IMR-90 (cell line): Measurements from ENCODE around the gene C5orf58. TPM values are rescaled to one million over a fixed set of nuclear protein-coding genes. Genes with fewer than 3 reads are reported as not detected.

Experiments
- ATAC-seq: fragments of 200-7000 bp; cut with Tn5 transposase; 2 replicates; pipeline ENCODE4 v1.9.1; 2020; ENCODE audit warnings: low read depth, mild to moderate bottlenecking, moderate library complexity
- BruUV-seq: library from RNA; stranded (reverse); fragments of 400-500 nt; replicated peaks from 2 replicates; lab custom pipeline; 2021; lab: Mats Ljungman, UMichigan
- CTCF ChIA-PET: fragments of 300-600 bp; formaldehyde crosslinking; extraction: SDS; loops from one replicate; lab custom pipeline; 2021; ENCODE audit warnings: antibody characterized with exemption; lab: Yijun Ruan, JAX
- POLR2A ChIA-PET: fragments of 300-600 bp; sonication (Branson Sonifier 250); formaldehyde crosslinking; loops from one replicate; lab custom pipeline; 2022; ENCODE audit warnings: antibody characterized with exemption; ENCODE audit not compliant: unreplicated experiment; lab: Charles Lee
- DNase-seq: peaks from one replicate; pipeline ENCODE4 v3.0.0; 2013
- H2AFZ ChIP-seq: replicated peaks from 2 replicates; pipeline ENCODE3; 2013; ENCODE audit warnings: low read length, mild to moderate bottlenecking; ENCODE audit not compliant: poor library complexity
- H2AK5ac ChIP-seq: 2 replicates; pipeline ENCODE4 v1.6.1; 2013; ENCODE audit warnings: low read depth, low read length, inconsistent platforms
- H2AK9ac ChIP-seq: replicated peaks from 2 replicates; pipeline ENCODE3; 2013; ENCODE audit warnings: mild to moderate bottlenecking, low read depth, low read length, moderate library complexity; ENCODE audit not compliant: poor library complexity
- H2BK120ac ChIP-seq: 2 replicates; pipeline ENCODE4 v1.6.1; 2013; ENCODE audit warnings: low read depth, low read length, inconsistent platforms
- H2BK15ac ChIP-seq: 3 replicates; pipeline ENCODE4 v1.6.1; 2013; ENCODE audit warnings: low read depth, low read length, inconsistent platforms
- H2BK20ac ChIP-seq: 2 replicates; pipeline ENCODE4 v1.6.1; 2013; ENCODE audit warnings: low read depth, mild to moderate bottlenecking, inconsistent platforms, low read length, moderate library complexity
- H2BK5ac ChIP-seq: 2 replicates; pipeline ENCODE4 v1.6.1; 2013; ENCODE audit warnings: mild to moderate bottlenecking, low read depth, low read length, inconsistent platforms; ENCODE audit not compliant: poor library complexity, severe bottlenecking
- H3K14ac ChIP-seq: replicated peaks from 2 replicates; pipeline ENCODE4 v1.6.1; 2013; ENCODE audit warnings: low read depth, low read length, inconsistent platforms
- H3K18ac ChIP-seq: 2 replicates; pipeline ENCODE4 v1.6.1; 2013; ENCODE audit warnings: low read depth, low read length, control low read depth
- H3K23ac ChIP-seq: 2 replicates; pipeline ENCODE4 v1.6.1; 2013; ENCODE audit warnings: low read depth, low read length, inconsistent platforms
- H3K27ac ChIP-seq: 2 replicates; pipeline ENCODE4 v1.5.1; 2013; ENCODE audit warnings: mild to moderate bottlenecking, control low read depth, low read length; ENCODE audit not compliant: insufficient read depth
- H3K27me3 ChIP-seq: 2 replicates; pipeline ENCODE4 v1.6.1; 2013; ENCODE audit warnings: low read length; ENCODE audit not compliant: control insufficient read depth, insufficient read depth
- H3K36me3 ChIP-seq: 2 replicates; pipeline ENCODE4 v1.6.1; 2013; ENCODE audit warnings: low read length, mixed read lengths; ENCODE audit not compliant: control insufficient read depth, insufficient read depth
- H3K4ac ChIP-seq: 2 replicates; pipeline ENCODE4 v1.6.1; 2013; ENCODE audit warnings: low read depth, low read length, inconsistent platforms
- H3K4me1 ChIP-seq: 2 replicates; pipeline ENCODE4 v1.6.1; 2013; ENCODE audit warnings: low read length, mixed read lengths; ENCODE audit not compliant: control insufficient read depth, insufficient read depth
- H3K4me2 ChIP-seq: 2 replicates; pipeline ENCODE4 v1.6.1; 2013; ENCODE audit warnings: low read depth, mild to moderate bottlenecking, control low read depth, low read length, moderate library complexity
- H3K4me3 ChIP-seq: 2 replicates; pipeline ENCODE4 v1.5.1; 2013; ENCODE audit warnings: low read depth, mild to moderate bottlenecking, control low read depth, low read length, moderate library complexity; ENCODE audit not compliant: insufficient read depth
- H3K56ac ChIP-seq: 2 replicates; pipeline ENCODE4 v1.6.1; 2013; ENCODE audit warnings: low read length, inconsistent platforms; ENCODE audit not compliant: insufficient read depth; ENCODE audit errors: extremely low read depth
- H3K79me1 ChIP-seq, 2 experiments: 2 replicates each; pipeline ENCODE4 v1.6.1; 2013; ENCODE audit warnings: low read length in 2 of 2, inconsistent platforms in 1 of 2, low read depth in 1 of 2
- H3K9ac ChIP-seq: 2 replicates; pipeline ENCODE4 v1.6.1; 2013; ENCODE audit warnings: low read depth, low read length, control low read depth
- H3K9me1 ChIP-seq: 2 replicates; pipeline ENCODE4 v1.6.1; 2013; ENCODE audit warnings: low read length, inconsistent platforms; ENCODE audit not compliant: insufficient read depth
- H3K9me3 ChIP-seq: 2 replicates; pipeline ENCODE4 v1.6.1; 2013; ENCODE audit warnings: low read length; ENCODE audit not compliant: control insufficient read depth, insufficient read depth
- H4K20me1 ChIP-seq: 2 replicates; pipeline ENCODE4 v1.6.1; 2013; ENCODE audit warnings: low read length, inconsistent platforms; ENCODE audit not compliant: insufficient read depth
- H4K5ac ChIP-seq: 2 replicates; pipeline ENCODE4 v1.6.1; 2013; ENCODE audit warnings: mild to moderate bottlenecking, low read depth, low read length, control low read depth
- H4K8ac ChIP-seq, 2 experiments: 2 replicates each; pipeline ENCODE4 v1.6.1; 2013; ENCODE audit warnings: low read depth in 2 of 2, low read length in 2 of 2, control low read depth in 1 of 2, inconsistent platforms in 1 of 2
- H4K91ac ChIP-seq: 2 replicates; pipeline ENCODE4 v1.6.1; 2013; ENCODE audit warnings: low read depth, low read length, inconsistent platforms; ENCODE audit not compliant: insufficient read depth
- BHLHE40 ChIP-seq: fragments of 150-350 bp; IDR thresholded peaks from 2 replicates; pipeline ENCODE4 v1.6.1; 2016; ENCODE audit warnings: mild to moderate bottlenecking, low read depth, low read length
- CEBPB ChIP-seq: IDR thresholded peaks from 2 replicates; pipeline ENCODE4 v1.6.1; 2012; ENCODE audit warnings: low read depth, low read length, improper control_type of control experiment
- CHD1 ChIP-seq: IDR thresholded peaks from 2 replicates; pipeline ENCODE4 v1.6.1; 2012; ENCODE audit warnings: low read depth, low read length, improper control_type of control experiment
- CTCF ChIP-seq: conservative IDR thresholded peaks from 2 replicates; pipeline ENCODE4 v1.5.1; 2012; ENCODE audit warnings: mild to moderate bottlenecking, low read depth, low read length, improper control_type of control experiment
- FOS ChIP-seq: fragments of 150-350 bp; IDR thresholded peaks from 2 replicates; pipeline ENCODE4 v1.6.1; 2016; ENCODE audit warnings: low read depth, low read length
- MAFK ChIP-seq: IDR thresholded peaks from 2 replicates; pipeline ENCODE4 v1.6.1; 2012; ENCODE audit warnings: low read depth, low read length, improper control_type of control experiment
- MAZ ChIP-seq: IDR thresholded peaks from 2 replicates; pipeline ENCODE4 v1.6.1; 2012; ENCODE audit warnings: low read depth, mild to moderate bottlenecking, low read length, improper control_type of control experiment, moderate library complexity, borderline replicate concordance
- MXI1 ChIP-seq: IDR thresholded peaks from 2 replicates; pipeline ENCODE4 v1.6.1; 2012; ENCODE audit warnings: low read depth, mild to moderate bottlenecking, low read length, moderate library complexity, borderline replicate concordance
- POLR2A ChIP-seq: IDR thresholded peaks from 2 replicates; pipeline ENCODE4 v1.6.1; 2012; ENCODE audit warnings: mild to moderate bottlenecking, low read depth, low read length
- RAD21 ChIP-seq: IDR thresholded peaks from 2 replicates; pipeline ENCODE4 v1.6.1; 2012; ENCODE audit warnings: low read length, improper control_type of control experiment
- RCOR1 ChIP-seq: IDR thresholded peaks from 2 replicates; pipeline ENCODE4 v1.6.1; 2012; ENCODE audit warnings: mild to moderate bottlenecking, low read length, improper control_type of control experiment; ENCODE audit not compliant: insufficient replicate concordance
- RFX5 ChIP-seq: IDR thresholded peaks from 2 replicates; pipeline ENCODE4 v1.8.0; 2012; ENCODE audit warnings: low read depth, mild to moderate bottlenecking, low read length, moderate library complexity
- SMC3 ChIP-seq: fragments of 150-350 bp; IDR thresholded peaks from 2 replicates; pipeline ENCODE4 v1.6.1; 2016; ENCODE audit warnings: low read depth, mild to moderate bottlenecking, antibody characterized with exemption, low read length, moderate library complexity
- USF2 ChIP-seq: fragments of 150-350 bp; IDR thresholded peaks from 2 replicates; pipeline ENCODE4 v1.6.1; 2017; ENCODE audit warnings: mild to moderate bottlenecking, antibody characterized with exemption, low read length, low read depth
- WGBS, 2 experiments: methylation state at CpG; one replicate each; pipeline versions ENCODE4 v1.1.5 to v1.1.7; 2013; ENCODE audit warnings: missing lambda C conversion rate in 2 of 2; ENCODE audit not compliant: insufficient read length in 1 of 2; ENCODE audit errors: extremely low coverage in 2 of 2; 5-methylcytosine and 5-hydroxymethylcytosine counted together
- dilution Hi-C: fragments of 300-500 bp; cut with HindIII; formaldehyde crosslinking; loops from one replicate; pipeline ENCODE4 v1.14.3; 2018; ENCODE audit warnings: low sequenced_read_pairs; ENCODE audit not compliant: unreplicated experiment
- in situ Hi-C: fragments of 300-500 bp; cut with MboI; formaldehyde crosslinking; loops from 3 replicates; pipeline ENCODE4 v1.14.3; 2019; ENCODE audit warnings: low sequenced_read_pairs, inconsistent platforms, mixed read lengths
- intact Hi-C: fragments of 100-400 bp; cut with micrococcal nuclease; formaldehyde crosslinking; loops from 2 replicates; pipeline ENCODE4 v1.10.0; 2022
- polyA plus RNA-seq, 3 experiments: library from polyadenylated mRNA; depleted of rRNA; stranded (reverse); fragments of >200 nt; gene quantifications; 2 replicates each; pipeline ENCODE4 v1.2.3, GENCODE V29; 2012; ENCODE audit warnings: low replicate concordance in 1 of 3
- total RNA-seq: library from RNA; depleted of rRNA; stranded (reverse); fragments of >200 nt; gene quantifications from 2 replicates; pipeline ENCODE4 v1.2.3, GENCODE V29; 2012

Gene C5orf58
- total and polyA plus RNA-seq, 2 of the 4 experiments (the other 2 are of a cell fraction) = not detected

- TF ChIP-seq MAFK (no peak), MAZ (no peak), USF2 (no peak)
Observed at GRCh38 chr5:170279459-170279817, 46.7 kb downstream of the C5orf58 start (continued).

- no TSS peak for BruUV-seq
- no peak for ATAC-seq
- TF ChIP-seq USF2 (no peak), BHLHE40 (no peak), RAD21 (no peak), SMC3 (no peak), MXI1 (no peak), FOS (no peak), RFX5 (no peak), MAZ (no peak), CTCF (no peak), CEBPB (no peak), RCOR1 (no peak), MAFK (no peak), POLR2A (no peak), CHD1 (no peak)
Observed at GRCh38 chr5:170280011-170280493, 47.3 kb downstream of the C5orf58 start.

More at GRCh38 chr5:170280011-170280493, 47.3 kb downstream of the C5orf58 start:
- H3K27me3 ChIP-seq = no peaks in the 10 kb centered on the region
- no peak overlapping the region for H2BK120ac ChIP-seq
- no peak for DNase-seq
- no peaks in the 10 kb centered on the region for H3K79me1 ChIP-seq
- in situ Hi-C loops (no loop called here), intact Hi-C loops (no loop called here), dilution Hi-C loops (no loop called here)
- H4K20me1 ChIP-seq = no peaks in the 10 kb centered on the region
- H4K91ac ChIP-seq = no peak overlapping the region
- no peaks in the 10 kb centered on the region for H3K9me1 ChIP-seq
- H4K8ac ChIP-seq = no peak overlapping the region
- H3K4me1 ChIP-seq = no peaks in the 10 kb centered on the region
- no peak overlapping the region for H3K23ac ChIP-seq
- H3K36me3 ChIP-seq = no peaks in the 10 kb centered on the region
- no peak overlapping the region for H2BK15ac ChIP-seq
- no peak overlapping the region for H2AK5ac ChIP-seq
- no peak overlapping the region for H3K14ac ChIP-seq
- CTCF ChIA-PET = interaction anchor here (0.8 kb wide), 1 partner anchor 146 kb away, joined by 5 read pairs; no protein-coding TSS in a partner anchor
- no peak overlapping the region for H2AFZ ChIP-seq
- H3K9me3 ChIP-seq = no peaks in the 10 kb centered on the region
- H4K5ac ChIP-seq = no peak overlapping the region
- no peak overlapping the region for H3K4me2 ChIP-seq
- H3K27ac ChIP-seq = no peak overlapping the region
- WGBS, 2 experiments = 38% methylated on average over 4 of the region's 6 CpGs; no CpG with 5 or more reads in 1 of the 2 experiments
- no peak overlapping the region for H3K4ac ChIP-seq
- H3K56ac ChIP-seq = no peak overlapping the region
- POLR2A ChIA-PET = no interaction called here
- no peak overlapping the region for H2AK9ac ChIP-seq
- no peak overlapping the region for H3K4me3 ChIP-seq
- no peak overlapping the region for H2BK5ac ChIP-seq
- no peak overlapping the region for H3K9ac ChIP-seq
- H2BK20ac ChIP-seq = no peak overlapping the region
- no peak overlapping the region for H3K18ac ChIP-seq
